Activated CD4-positive, alpha-beta memory T cell treated with anti-CD3 and anti-CD28 coated beads, Interleukin-2, amount 10 ng/mL, durations not matched to agents 7 days and 5 days (primary cell): ENCODE results near the gene SNX8. TPM values are rescaled to one million over a fixed set of nuclear protein-coding genes. Genes with fewer than 3 reads are reported as not detected.
"Not testable (repeated sequence)": the region's sequence is repeated elsewhere in the genome, so short reads cannot be mapped to it uniquely, and the experiment has no call there.

Source experiments
- CTCF ChIA-PET: fragments of 350-600 bp; sonication (Branson Sonifier 250); formaldehyde crosslinking; loops from one replicate; lab custom pipeline; 2021; ENCODE audit warnings: antibody characterized with exemption, inconsistent platforms; lab: Charles Lee
- POLR2A ChIA-PET: fragments of 350-600 bp; sonication (Branson Sonifier 250); formaldehyde crosslinking; loops from one replicate; lab custom pipeline; 2021; ENCODE audit warnings: antibody characterized with exemption; lab: Charles Lee
- DNase-seq: peaks from one replicate; pipeline ENCODE4 v3.0.0-alpha.2; 2020
- H3K27ac Mint-ChIP-seq: one replicate; pipeline ENCODE4 v1.8.0; 2021; ENCODE audit warnings: mild to moderate bottlenecking, mixed read lengths
- H3K27me3 Mint-ChIP-seq: one replicate; pipeline ENCODE4 v1.8.0; 2021; ENCODE audit warnings: mixed read lengths
- H3K36me3 Mint-ChIP-seq: one replicate; pipeline ENCODE4 v1.8.0; 2021; ENCODE audit warnings: low read depth, mixed read lengths
- H3K4me1 Mint-ChIP-seq: one replicate; pipeline ENCODE4 v1.8.0; 2021; ENCODE audit warnings: mixed read lengths
- H3K4me3 Mint-ChIP-seq: one replicate; pipeline ENCODE4 v1.8.0; 2021; ENCODE audit warnings: mild to moderate bottlenecking, mixed read lengths
- H3K9me3 Mint-ChIP-seq: one replicate; pipeline ENCODE4 v1.8.0; 2021; ENCODE audit warnings: mixed read lengths
- total RNA-seq, 2 experiments: library from RNA; stranded (reverse); gene quantifications; one replicate each; pipeline ENCODE4 v1.2.3, GENCODE V29; 2021

The SNX8 gene
- total RNA-seq, 2 experiments from 2014 or later = 22.4 to 26.8 TPM

DNA sequence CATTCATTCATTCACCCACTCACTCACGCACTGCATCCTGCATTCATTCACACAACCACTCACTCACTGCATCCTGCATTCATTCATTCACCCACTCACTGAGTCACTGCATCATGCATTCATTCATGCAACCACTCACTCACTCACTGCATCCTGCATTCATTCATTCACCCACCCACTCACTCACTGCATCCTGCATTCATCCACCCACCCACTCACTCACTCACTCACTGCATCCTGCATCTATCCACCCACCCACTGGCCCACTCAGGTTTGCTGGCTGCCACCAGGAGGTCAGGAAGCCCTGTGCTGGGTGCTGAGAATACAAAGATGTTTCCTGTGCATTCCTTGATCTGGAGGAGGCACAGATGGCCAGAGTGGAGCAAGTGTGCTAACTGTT lies 2.3 kb upstream of the SNX8 start:
- no peak overlapping the region for H3K27ac Mint-ChIP-seq
- CTCF ChIA-PET = no interaction called here
- no peaks in the 10 kb centered on the region for H3K36me3 Mint-ChIP-seq
- no peaks in the 10 kb centered on the region for H3K27me3 Mint-ChIP-seq
- H3K4me3 Mint-ChIP-seq = no peak overlapping the region
- H3K9me3 Mint-ChIP-seq = no peaks in the 10 kb centered on the region
- H3K4me1 Mint-ChIP-seq = peaks cover 20% of the 10 kb centered on the region
- DNase-seq = no peak
- POLR2A ChIA-PET = no interaction called here

DNA sequence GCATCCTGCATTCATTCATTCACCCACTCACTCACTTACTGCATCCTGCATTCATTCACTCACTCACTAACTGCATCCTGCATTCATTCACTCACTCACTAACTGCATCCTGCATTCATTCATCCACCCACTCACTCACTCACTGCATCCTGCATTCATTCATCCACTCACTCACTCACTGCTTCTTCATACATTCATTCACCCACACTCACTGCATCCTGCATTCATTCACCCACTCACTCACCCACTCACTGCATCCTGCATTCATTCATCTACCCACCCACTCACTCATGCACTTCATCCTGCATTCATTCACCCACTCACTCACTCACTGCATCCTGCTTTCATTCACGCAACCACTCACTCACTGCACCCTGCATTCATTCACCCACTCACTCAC lies 1.5 kb upstream of the SNX8 start:
- DNase-seq = no peak
- CTCF ChIA-PET = no interaction called here
- no peak overlapping the region for H3K27ac Mint-ChIP-seq
- POLR2A ChIA-PET = no interaction called here
- H3K4me3 Mint-ChIP-seq = no peak overlapping the region
- H3K9me3 Mint-ChIP-seq = no peaks in the 10 kb centered on the region
- H3K27me3 Mint-ChIP-seq = no peaks in the 10 kb centered on the region
- H3K4me1 Mint-ChIP-seq = peaks cover 20% of the 10 kb centered on the region
- no peaks in the 10 kb centered on the region for H3K36me3 Mint-ChIP-seq

DNA sequence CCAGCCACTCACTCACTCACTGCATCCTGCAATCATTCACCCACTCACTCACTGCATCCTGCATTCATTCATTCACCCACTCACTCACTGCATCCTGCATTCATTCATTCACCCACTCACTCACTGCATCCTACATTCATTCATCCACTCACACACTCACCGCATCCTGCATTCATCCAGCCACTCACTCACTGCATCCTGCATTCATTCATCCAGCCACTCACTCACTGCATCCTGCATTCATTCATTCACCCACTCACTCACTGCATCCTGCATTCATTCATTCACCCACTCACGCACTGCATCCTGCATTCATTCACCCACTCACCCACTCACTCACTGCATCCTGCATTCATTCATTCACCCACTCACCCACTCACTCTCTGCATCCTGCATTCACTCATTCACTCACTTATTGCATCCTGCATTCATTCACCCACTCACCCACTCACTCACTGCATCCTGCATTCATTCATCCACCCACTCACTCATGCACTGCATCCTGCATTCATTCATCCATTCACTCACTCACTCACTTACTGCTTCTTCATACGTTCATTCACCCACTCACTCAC lies 802 bp upstream of the SNX8 start:
- H3K4me3 Mint-ChIP-seq, H3K9me3 Mint-ChIP-seq, POLR2A ChIA-PET, DNase-seq, CTCF ChIA-PET, H3K27ac Mint-ChIP-seq, H3K27me3 Mint-ChIP-seq, H3K36me3 Mint-ChIP-seq: not testable (repeated sequence)
- peaks cover 20% of the 10 kb centered on the region for H3K4me1 Mint-ChIP-seq

DNA sequence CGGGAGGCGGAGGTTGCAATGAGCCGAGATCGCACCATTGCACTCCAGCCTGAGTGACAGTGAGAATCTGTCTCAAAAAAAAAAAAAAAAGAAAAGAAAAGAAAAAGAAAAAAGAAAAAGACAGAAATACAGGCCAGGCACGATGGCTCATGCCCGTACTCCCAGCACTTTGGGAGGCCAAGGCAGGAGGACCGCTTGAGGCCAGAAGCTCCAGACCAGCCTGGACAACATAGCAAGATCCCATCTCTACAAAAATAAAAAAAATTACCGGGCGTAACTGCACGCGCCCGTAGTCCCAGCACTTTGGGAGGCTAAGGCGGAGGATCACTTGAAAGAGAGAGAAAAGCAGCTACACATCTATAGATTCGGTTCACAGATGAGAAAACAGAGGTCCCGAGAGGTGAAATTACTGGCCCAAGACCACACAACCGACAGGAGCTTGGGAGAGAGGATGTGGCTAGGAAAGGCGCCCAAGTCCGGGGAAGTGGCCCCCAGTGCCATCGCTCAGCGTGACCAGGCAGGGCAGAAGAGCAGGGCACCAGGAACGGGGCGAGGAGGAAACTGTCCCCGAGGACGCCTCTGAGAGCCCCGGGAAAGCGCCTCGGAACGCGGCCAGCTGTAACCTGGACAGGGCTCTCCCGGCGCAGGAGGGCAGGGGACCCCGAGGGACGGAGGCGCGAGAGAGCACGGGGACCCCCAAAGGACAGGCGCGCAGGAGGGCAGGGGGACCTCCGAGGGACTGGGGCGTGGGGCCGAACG lies 612 bp downstream of the SNX8 start:
- H3K27me3 Mint-ChIP-seq = no peaks in the 10 kb centered on the region
- CTCF ChIA-PET = no interaction called here
- H3K4me3 Mint-ChIP-seq = no peak overlapping the region
- peak overlapping the region; percentile 76 for H3K27ac Mint-ChIP-seq
- POLR2A ChIA-PET = interaction anchor here (0.7 to 2.0 kb wide), 6 partner anchors 40 to 93 kb away, joined by 3 to 10 read pairs (median 4); partner anchors contain the start of genes EIF3B, MRM2 and NUDT1
- no peak for DNase-seq
- H3K36me3 Mint-ChIP-seq = no peaks in the 10 kb centered on the region
- H3K9me3 Mint-ChIP-seq = no peaks in the 10 kb centered on the region
- H3K4me1 Mint-ChIP-seq = peaks cover 20% of the 10 kb centered on the region

DNA sequence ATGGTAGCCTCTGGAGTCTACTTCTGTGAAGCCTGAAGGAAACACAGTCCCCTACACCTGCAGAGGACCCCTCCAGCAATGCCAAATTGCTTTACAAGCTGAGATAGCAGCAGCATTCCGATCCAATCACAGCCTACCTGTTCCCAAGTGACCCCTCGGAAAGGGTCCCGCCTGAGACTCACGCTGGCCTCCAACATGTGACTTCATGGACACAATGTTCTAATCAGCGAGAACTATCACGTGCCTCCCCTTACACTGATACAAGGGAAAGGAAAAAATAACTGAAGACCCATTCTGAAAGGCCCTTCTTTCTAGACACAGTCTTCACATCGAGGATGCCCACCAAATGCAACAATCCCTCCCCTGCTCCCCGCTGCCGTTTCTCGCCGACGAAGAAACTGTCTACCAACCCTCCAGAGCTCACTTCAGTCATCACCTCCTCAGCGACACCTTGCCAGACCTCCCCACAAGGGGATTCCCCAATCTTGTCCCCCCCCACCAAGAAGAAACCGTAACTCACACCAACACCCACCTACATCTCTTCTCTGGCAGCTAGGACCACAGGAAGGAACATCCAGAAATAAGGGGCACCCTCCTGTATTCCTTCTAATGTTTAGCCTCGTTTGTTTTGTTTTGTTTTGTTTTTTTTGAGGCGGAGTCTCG lies 1.8 kb downstream of the SNX8 start:
- H3K9me3 Mint-ChIP-seq = no peaks in the 10 kb centered on the region
- no peaks in the 10 kb centered on the region for H3K27me3 Mint-ChIP-seq
- CTCF ChIA-PET = no interaction called here
- peaks cover 14% of the 10 kb centered on the region for H3K4me1 Mint-ChIP-seq
- POLR2A ChIA-PET = interaction anchor here (1.4 to 2.0 kb wide), 3 partner anchors 71 to 81 kb away, joined by 3 to 4 read pairs (median 4); partner anchors contain the start of genes MRM2 and NUDT1
- H3K36me3 Mint-ChIP-seq = no peaks in the 10 kb centered on the region
- H3K4me3 Mint-ChIP-seq = peak overlapping the region; percentile 54
- no peak overlapping the region for H3K27ac Mint-ChIP-seq
- DNase-seq = no peak

DNA sequence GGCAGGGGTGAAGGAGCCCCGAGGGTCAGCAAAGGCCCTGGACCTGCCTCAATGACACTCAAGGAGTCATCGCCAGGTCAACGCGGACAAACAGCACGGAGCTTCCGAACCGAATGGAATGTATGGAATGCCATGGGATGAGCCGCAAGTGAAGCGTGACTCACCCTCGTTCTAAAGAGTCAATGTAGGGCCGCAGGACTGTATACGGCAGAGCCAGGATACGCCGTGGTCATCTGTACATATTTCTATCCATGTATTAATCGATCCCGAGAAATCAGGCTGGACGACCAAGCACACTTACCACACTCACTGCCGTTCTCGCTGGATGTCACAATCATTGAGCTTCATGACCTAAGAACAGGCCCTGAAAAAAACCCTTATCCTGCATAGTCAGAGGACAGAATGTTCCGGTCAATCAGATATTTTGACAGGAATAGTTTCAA lies 4.3 kb downstream of the SNX8 start:
- ChIA-PET CTCF (no interaction called here), POLR2A (no interaction called here)
- H3K4me1 Mint-ChIP-seq = peaks cover 13% of the 10 kb centered on the region
- H3K9me3 Mint-ChIP-seq = no peaks in the 10 kb centered on the region
- DNase-seq = no peak
- H3K27me3 Mint-ChIP-seq = no peaks in the 10 kb centered on the region
- no peak overlapping the region for H3K4me3 Mint-ChIP-seq
- H3K36me3 Mint-ChIP-seq = no peaks in the 10 kb centered on the region
- H3K27ac Mint-ChIP-seq = no peak overlapping the region

DNA sequence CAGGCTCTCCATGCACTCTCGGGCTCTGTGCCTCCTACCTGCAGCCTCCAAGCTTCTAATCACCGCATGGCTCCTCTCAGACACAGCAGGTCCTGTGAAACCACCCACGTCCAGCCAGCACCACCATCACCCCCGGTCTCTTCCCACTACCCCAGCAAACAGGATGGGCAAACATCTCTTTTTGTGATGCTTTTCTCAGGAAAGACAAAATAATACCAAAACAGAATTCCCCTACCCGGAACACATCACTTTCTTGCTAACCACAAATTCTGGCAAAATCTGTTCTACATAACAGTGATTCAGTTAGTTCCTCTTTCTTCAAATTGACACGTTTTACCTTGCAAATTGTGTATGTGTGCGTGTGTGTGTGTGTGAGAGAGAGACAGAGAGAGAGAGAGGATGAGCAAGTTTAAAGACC lies 6.5 kb downstream of the SNX8 start:
- no peak overlapping the region for H3K4me3 Mint-ChIP-seq
- no peak for DNase-seq
- H3K27me3 Mint-ChIP-seq = no peaks in the 10 kb centered on the region
- peaks cover 8% of the 10 kb centered on the region for H3K4me1 Mint-ChIP-seq
- H3K36me3 Mint-ChIP-seq = no peaks in the 10 kb centered on the region
- ChIA-PET CTCF (interaction anchor here (0.7 kb wide), 1 partner anchor 727 kb away, joined by 3 read pairs; no protein-coding TSS in a partner anchor), POLR2A (no interaction called here)
- H3K27ac Mint-ChIP-seq = no peak overlapping the region
- H3K9me3 Mint-ChIP-seq = no peaks in the 10 kb centered on the region

DNA sequence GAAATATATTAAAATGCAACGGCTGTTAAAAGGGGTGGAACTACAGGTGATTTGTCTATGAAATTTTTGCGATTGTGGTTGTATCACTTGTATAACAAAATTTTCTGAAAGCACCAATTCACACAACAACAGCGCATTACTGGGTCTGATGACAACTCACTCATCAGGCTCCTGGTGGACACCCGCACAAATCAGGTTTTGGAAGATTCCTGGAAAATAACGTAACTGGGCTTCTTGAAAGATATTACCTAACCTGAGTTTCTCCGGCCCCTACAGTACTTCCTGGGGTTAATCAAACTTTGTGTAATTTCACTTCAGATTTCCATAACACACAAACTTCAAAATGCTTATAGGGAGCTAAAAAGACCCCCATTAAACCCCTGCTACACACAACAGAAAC lies 7.6 kb downstream of the SNX8 start:
- no peaks in the 10 kb centered on the region for H3K4me1 Mint-ChIP-seq
- no peak overlapping the region for H3K27ac Mint-ChIP-seq
- H3K4me3 Mint-ChIP-seq = no peak overlapping the region
- DNase-seq = no peak
- no peaks in the 10 kb centered on the region for H3K36me3 Mint-ChIP-seq
- no peaks in the 10 kb centered on the region for H3K27me3 Mint-ChIP-seq
- no peaks in the 10 kb centered on the region for H3K9me3 Mint-ChIP-seq
- CTCF ChIA-PET = no interaction called here
- POLR2A ChIA-PET = no interaction called here

DNA sequence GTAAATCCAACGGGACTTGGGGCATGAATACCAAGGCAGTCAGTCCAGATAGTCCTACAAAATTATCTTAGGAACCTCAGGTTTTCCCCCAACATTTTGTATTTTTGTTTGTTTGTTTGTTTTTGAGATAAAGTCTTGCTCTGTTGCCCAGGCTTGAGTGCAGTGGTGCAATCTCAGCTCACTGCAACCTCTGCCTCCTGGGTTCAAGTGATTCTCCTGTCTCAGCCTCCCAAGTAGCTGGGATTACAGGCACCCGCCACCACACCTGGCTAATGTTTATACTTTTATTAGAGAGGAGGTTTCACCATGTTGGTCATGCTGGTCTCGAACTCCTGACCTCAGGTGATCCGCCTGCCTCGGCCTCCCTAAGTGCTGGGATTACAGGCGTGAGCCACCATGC lies 9.0 kb downstream of the SNX8 start:
- H3K4me1 Mint-ChIP-seq, H3K27ac Mint-ChIP-seq, CTCF ChIA-PET, H3K4me3 Mint-ChIP-seq, POLR2A ChIA-PET, H3K9me3 Mint-ChIP-seq, DNase-seq, H3K27me3 Mint-ChIP-seq, H3K36me3 Mint-ChIP-seq: not testable (repeated sequence)

DNA sequence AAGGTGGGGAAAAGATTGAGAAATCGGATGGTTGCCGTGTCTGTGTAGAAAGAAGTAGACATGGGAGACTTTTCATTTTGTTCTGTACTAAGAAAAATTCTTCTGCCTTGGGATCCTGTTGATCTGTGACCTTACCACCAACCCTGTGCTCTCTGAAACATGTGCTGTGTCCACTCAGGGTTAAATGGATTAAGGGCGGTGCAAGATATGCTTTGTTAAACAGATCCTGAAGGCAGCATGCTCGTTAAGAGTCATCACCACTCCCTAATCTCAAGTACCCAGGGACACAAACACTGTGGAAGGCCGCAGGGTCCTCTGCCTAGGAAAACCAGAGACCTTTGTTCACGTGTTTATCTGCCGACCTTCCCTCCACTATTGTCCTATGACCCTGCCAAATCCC lies 10.7 kb downstream of the SNX8 start:
- DNase-seq, H3K9me3 Mint-ChIP-seq, H3K36me3 Mint-ChIP-seq, POLR2A ChIA-PET, H3K27ac Mint-ChIP-seq, H3K4me3 Mint-ChIP-seq, H3K27me3 Mint-ChIP-seq, CTCF ChIA-PET: not testable (repeated sequence)
- peaks cover 17% of the 10 kb centered on the region for H3K4me1 Mint-ChIP-seq

DNA sequence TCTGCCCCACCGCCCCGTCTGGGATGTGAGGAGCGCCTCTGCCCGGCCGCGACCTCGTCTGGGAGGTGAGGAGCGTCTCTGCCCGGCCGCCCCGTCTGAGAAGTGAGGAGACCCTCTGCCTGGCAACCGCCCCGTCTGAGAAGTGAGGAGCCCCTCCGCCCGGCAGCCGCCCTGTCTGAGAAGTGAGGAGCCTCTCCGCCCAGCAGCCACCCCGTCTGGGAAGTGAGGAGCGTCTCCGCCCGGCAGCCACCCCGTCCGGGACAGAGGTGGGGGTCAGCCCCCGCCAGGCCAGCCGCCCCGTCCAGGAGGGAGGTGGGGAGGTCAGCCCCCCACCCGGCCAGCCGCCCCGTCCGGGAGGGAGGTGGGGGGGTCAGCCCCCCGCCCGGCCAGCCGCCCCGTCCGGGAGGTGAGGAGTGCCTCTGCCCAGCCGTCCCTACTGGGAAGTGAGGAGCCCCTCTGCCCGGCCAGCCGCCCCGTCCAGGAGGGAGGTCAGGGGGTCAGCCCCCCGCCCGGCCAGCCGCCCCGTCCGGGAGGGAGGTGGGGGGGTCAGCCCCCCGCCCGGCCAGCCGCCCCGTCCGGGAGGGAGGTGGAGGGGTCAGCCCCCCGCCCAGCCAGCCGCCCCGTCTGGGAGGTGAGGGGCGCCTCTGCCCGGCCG lies 11.4 kb downstream of the SNX8 start:
- DNase-seq, H3K4me3 Mint-ChIP-seq, H3K9me3 Mint-ChIP-seq, H3K27ac Mint-ChIP-seq, H3K27me3 Mint-ChIP-seq, CTCF ChIA-PET, H3K36me3 Mint-ChIP-seq, POLR2A ChIA-PET: not testable (repeated sequence)
- H3K4me1 Mint-ChIP-seq = peaks cover 17% of the 10 kb centered on the region

DNA sequence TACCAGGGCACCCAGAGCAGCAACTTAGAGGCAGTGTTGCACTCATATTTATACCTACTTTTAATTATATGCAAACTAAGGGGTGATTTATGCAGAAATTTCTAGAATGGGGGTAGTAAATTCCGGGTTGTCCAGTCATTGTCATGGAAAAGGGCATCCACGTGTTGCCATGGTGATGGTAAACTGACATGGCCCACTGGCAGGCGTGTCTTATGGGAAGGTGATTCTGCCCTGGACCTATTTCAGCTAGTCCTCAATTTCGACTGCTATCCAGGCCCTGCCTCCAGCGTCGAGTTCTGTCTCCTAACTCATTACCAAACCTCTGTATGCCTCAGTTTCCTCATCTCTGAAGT lies 12.8 kb downstream of the SNX8 start:
- DNase-seq = no peak
- no peaks in the 10 kb centered on the region for H3K9me3 Mint-ChIP-seq
- H3K27me3 Mint-ChIP-seq = no peaks in the 10 kb centered on the region
- H3K27ac Mint-ChIP-seq = no peak overlapping the region
- CTCF ChIA-PET = no interaction called here
- H3K4me1 Mint-ChIP-seq = peaks cover 18% of the 10 kb centered on the region
- no peak overlapping the region for H3K4me3 Mint-ChIP-seq
- POLR2A ChIA-PET = no interaction called here
- H3K36me3 Mint-ChIP-seq = no peaks in the 10 kb centered on the region

DNA sequence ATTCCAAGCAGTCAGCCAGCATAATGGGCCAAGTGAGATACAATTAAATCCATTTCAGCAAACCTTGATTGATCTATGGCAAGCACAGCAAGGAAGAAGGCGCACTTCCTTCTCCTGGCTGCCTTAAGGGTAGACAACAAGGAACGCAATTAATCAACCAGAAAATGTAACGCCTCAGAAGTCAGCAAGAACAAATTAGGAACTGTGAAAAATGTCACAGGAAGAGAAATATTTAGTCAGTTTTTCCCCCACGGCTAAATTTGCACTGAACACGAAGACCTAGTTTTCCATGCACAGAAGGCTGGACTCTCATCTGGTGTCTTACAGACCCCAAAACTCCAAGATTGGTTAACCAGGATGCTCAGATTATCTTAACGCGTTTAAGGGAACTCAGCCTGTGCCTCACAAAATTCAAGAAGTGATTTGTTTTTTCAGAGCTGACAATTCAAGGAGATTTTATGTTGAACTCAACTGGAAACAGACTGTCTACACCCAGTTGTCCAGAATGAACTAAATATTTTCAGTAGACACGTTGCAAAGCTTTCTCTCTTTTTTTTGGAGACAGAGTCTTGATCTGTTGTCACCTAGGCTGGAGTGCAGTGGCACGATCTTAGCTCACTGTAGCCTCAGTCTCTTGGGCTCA lies 14.2 kb downstream of the SNX8 start:
- Mint-ChIP-seq H3K9me3 (no peaks in the 10 kb centered on the region), H3K4me3 (no peak overlapping the region), H3K27ac (no peak overlapping the region), H3K36me3 (no peaks in the 10 kb centered on the region), H3K27me3 (no peaks in the 10 kb centered on the region), H3K4me1 (peaks cover 18% of the 10 kb centered on the region)
- POLR2A ChIA-PET = no interaction called here
- CTCF ChIA-PET = interaction anchor here (0.6 kb wide), 1 partner anchor 26 kb away, joined by 3 read pairs; no protein-coding TSS in a partner anchor
- DNase-seq = no peak
